ENCODE data around the gene KAZN.

- TF ChIP-seq CTCF (conservative IDR thresholded peaks at IDR 0.05 in 1 of 2, IDR thresholded peaks at IDR 0.05 in 1 of 2; ENCODE audit: low read depth in 1 of 2, low read length in 2 of 2) (no peak), EZH2 (IDR thresholded peaks at IDR 0.05; ENCODE audit: low read length, missing control alignments) (no peak)
Measured at GRCh38 chr1:14733779-14734140, 135.3 kb downstream of the KAZN start.

Measured in fibroblast of lung (primary cell).